ENCODE data around the gene UBASH3A.

UBASH3A gene

DNA sequence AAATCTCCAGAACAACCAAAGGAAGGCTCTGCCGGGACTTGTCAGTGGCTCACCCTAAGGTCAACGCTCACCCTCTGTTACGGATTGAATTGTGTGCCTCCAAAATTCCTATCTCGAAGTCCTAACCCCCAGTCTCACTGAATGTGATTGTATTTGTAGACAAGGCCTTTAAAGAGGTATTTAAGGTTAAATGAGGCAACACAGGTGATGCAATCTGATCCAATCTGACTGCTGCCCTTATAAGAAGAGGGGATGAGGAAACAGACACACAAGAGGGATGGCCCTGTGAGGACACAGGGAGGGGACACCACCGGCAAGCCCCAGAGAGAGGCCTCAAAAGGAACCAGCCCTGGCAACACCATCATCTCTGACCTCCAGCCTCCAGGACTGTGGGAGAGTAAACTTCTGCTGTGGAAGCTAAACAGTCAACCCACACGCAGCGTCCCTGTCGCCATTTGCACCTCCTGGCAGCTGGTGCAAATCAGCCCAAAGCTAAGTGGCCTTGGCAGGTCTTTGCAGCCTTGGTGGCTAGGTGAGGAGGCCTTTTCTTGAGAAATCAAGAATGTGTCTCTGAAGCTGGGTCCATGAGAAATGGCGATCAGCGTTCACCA is 24.2 kb downstream of the UBASH3A start:
- Histone ChIP-seq H3K4me3 (ENCODE audit: low read depth in 1 of 2, low read length in 2 of 2) (no peak overlapping the region), H3K9me3 (ENCODE audit: low read length) (peaks cover 10% of the 10 kb centered on the region), H3K27ac (ENCODE audit: low read depth, low read length) (no peak overlapping the region), H3K4me1 (ENCODE audit: insufficient read depth, low read length) (no peaks in the 10 kb centered on the region), H3K9ac (ENCODE audit: low read length) (no peak overlapping the region), H3K27me3 (ENCODE audit: control insufficient read depth in 1 of 2, insufficient read depth in 2 of 2, low read length in 2 of 2) (peaks cover 0 to 6% of the 10 kb centered on the region in 2 donors), H3K36me3 (ENCODE audit: insufficient read depth, low read length) (no peaks in the 10 kb centered on the region)

DNA sequence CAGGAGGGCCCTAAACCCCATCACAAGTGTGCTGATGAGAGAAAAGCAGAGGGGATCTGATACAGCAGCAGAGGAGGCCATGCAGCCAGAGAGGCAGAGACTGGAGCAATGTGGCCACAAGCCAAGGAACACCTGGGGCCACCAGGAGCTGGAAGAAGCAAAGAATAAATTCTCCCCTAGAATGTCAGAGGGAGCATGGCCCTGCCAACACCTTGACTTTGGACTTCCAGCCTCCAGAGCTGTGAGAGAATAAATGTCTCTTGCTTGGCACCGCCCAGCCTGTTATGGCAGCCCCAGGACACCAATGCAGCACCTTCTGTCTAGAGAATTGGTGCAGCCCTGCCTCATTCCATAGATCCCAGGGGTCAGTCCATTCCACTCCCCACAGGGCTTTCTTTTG is 25.3 kb downstream of the UBASH3A start:
- Histone ChIP-seq H3K4me3 (ENCODE audit: low read depth in 1 of 2, low read length in 2 of 2) (no peak overlapping the region), H3K36me3 (ENCODE audit: insufficient read depth, low read length) (no peaks in the 10 kb centered on the region), H3K9ac (ENCODE audit: low read length) (no peak overlapping the region), H3K9me3 (ENCODE audit: low read length) (peaks cover 10% of the 10 kb centered on the region), H3K27me3 (ENCODE audit: control insufficient read depth in 1 of 2, insufficient read depth in 2 of 2, low read length in 2 of 2) (peaks cover 0 to 6% of the 10 kb centered on the region in 2 donors), H3K27ac (ENCODE audit: low read depth, low read length) (no peak overlapping the region), H3K4me1 (ENCODE audit: insufficient read depth, low read length) (no peaks in the 10 kb centered on the region)

DNA sequence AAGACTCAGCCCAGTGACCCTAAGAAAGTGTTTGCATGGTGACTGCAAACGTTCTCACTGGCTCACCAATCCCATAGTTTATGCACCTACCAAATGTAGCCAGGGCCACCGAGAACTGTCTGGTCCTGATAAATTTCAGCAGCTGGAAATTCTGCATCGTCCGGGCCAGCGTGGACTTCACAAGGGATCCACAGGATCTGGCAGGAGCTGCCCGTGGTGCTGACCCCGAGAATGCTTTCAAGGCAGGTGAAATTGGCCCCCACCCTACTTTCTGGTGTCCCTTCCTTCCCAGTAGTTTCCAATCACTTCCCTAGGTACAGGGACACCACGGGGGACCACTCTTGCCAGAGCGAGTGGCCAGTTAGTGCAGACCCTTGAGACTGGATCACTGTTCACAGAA is 26.2 kb downstream of the UBASH3A start:
- Histone ChIP-seq H3K27me3 (ENCODE audit: control insufficient read depth in 1 of 2, insufficient read depth in 2 of 2, low read length in 2 of 2) (peaks cover 0 to 6% of the 10 kb centered on the region in 2 donors), H3K9ac (ENCODE audit: low read length) (no peak overlapping the region), H3K9me3 (ENCODE audit: low read length) (peaks cover 10% of the 10 kb centered on the region), H3K36me3 (ENCODE audit: insufficient read depth, low read length) (no peaks in the 10 kb centered on the region), H3K4me1 (ENCODE audit: insufficient read depth, low read length) (no peaks in the 10 kb centered on the region), H3K4me3 (ENCODE audit: low read depth in 1 of 2, low read length in 2 of 2) (no peak overlapping the region), H3K27ac (ENCODE audit: low read depth, low read length) (no peak overlapping the region)

DNA sequence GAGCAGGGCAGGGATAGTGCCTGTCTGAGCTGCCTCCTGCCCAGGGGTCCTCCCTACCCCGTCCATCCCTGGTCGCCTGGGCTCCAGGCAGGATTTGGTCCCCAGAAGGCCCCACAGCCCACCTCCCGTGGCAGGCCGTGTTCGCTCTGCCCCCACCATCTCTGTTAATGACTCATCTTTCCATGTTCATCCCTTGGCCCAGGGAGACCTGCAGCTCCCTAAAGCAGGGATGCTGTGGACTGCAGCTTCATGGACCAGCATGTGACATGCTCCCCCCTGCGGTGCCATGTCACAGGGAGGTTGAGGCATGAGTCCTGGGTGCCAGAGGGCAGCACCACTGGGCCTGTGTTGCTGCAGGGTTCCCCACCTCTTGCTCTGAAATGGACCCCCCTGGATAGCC is 26.8 kb downstream of the UBASH3A start:
- Histone ChIP-seq H3K9ac (ENCODE audit: low read length) (no peak overlapping the region), H3K9me3 (ENCODE audit: low read length) (peaks cover 10% of the 10 kb centered on the region), H3K4me1 (ENCODE audit: insufficient read depth, low read length) (no peaks in the 10 kb centered on the region), H3K36me3 (ENCODE audit: insufficient read depth, low read length) (no peaks in the 10 kb centered on the region), H3K27ac (ENCODE audit: low read depth, low read length) (no peak overlapping the region), H3K27me3 (ENCODE audit: control insufficient read depth in 1 of 2, insufficient read depth in 2 of 2, low read length in 2 of 2) (peaks cover 0 to 3% of the 10 kb centered on the region in 2 donors), H3K4me3 (ENCODE audit: low read depth in 1 of 2, low read length in 2 of 2) (no peak overlapping the region)

DNA sequence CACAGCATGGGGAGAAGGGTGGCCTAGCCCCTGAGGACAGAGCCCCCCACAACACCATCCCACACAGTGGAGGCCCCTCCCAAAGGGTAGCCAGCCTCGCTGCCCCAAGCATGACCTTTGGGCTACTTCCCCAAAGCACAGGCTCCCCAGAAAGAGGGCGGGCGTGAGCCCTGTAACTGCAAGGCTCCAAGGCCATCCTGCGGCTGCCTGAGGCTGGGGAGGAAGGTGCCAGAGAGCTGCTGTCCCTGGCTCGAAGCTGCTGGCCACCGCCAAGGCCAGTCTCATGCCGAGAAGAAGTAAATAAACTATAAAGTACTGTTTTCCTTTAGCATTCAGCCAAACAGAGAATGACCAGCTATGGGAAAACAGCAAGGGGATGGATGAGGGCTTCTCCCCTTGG is 27.5 kb downstream of the UBASH3A start:
- no peaks in the 10 kb centered on the region for H3K4me1 ChIP-seq (ENCODE audit: insufficient read depth, low read length)
- no peaks in the 10 kb centered on the region for H3K36me3 ChIP-seq (ENCODE audit: insufficient read depth, low read length)
- no peak overlapping the region for H3K4me3 ChIP-seq (ENCODE audit: low read depth in 1 of 2, low read length in 2 of 2)
- no peak overlapping the region for H3K27ac ChIP-seq (ENCODE audit: low read depth, low read length)
- H3K9me3 ChIP-seq (ENCODE audit: low read length): peaks cover 10% of the 10 kb centered on the region
- H3K9ac ChIP-seq (ENCODE audit: low read length): no peak overlapping the region
- H3K27me3 ChIP-seq (ENCODE audit: control insufficient read depth in 1 of 2, insufficient read depth in 2 of 2, low read length in 2 of 2): no peaks in the 10 kb centered on the region

- Histone ChIP-seq H3K9me3 (ENCODE audit: low read length) (peaks cover 10% of the 10 kb centered on the region), H3K9ac (ENCODE audit: low read length) (no peak overlapping the region), H3K27ac (ENCODE audit: low read depth, low read length) (no peak overlapping the region), H3K4me1 (ENCODE audit: insufficient read depth, low read length) (no peaks in the 10 kb centered on the region), H3K27me3 (ENCODE audit: control insufficient read depth in 1 of 2, insufficient read depth in 2 of 2, low read length in 2 of 2) (peaks cover 0 to 4% of the 10 kb centered on the region in 2 donors), H3K36me3 (ENCODE audit: insufficient read depth, low read length) (no peaks in the 10 kb centered on the region), H3K4me3 (ENCODE audit: low read depth in 1 of 2, low read length in 2 of 2) (no peak overlapping the region)
These were observed 29.0 kb downstream of the UBASH3A start for GRCh38 chr21:42432695-42433094.

DNA sequence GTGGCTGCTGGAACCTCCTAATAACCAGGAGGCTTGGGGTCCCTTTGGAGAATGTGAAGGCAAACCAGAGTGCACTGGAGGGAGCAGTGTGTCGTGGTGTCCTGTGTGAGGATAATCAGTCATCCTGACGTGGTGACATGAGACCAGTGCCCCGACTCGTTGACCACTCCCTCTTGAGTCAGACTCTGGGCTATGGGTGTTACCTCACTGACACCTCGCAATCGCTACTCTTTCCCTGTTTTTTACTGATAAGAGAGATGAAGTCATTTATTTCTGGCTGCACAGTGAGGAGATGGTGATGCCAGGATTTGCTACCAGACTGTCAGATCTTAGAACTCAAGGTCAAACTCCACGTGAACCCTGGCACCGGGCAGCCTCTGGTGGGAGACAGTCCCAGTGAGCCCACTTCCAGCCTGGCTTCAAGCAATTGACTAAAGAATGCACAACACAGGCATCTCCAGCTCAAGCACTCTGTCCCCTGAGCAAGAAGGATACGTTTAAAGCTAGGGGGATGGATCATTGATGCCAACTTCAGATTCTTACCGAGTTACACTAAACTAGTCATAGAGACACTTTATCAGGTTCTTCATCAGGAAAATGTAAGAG is 30.3 kb downstream of the UBASH3A start:
- H3K9ac ChIP-seq (ENCODE audit: low read length): no peak overlapping the region
- H3K9me3 ChIP-seq (ENCODE audit: low read length): peaks cover 10% of the 10 kb centered on the region
- H3K4me3 ChIP-seq (ENCODE audit: low read depth in 1 of 2, low read length in 2 of 2): no peak overlapping the region
- no peaks in the 10 kb centered on the region for H3K36me3 ChIP-seq (ENCODE audit: insufficient read depth, low read length)
- H3K27me3 ChIP-seq (ENCODE audit: control insufficient read depth in 1 of 2, insufficient read depth in 2 of 2, low read length in 2 of 2): peaks cover 0 to 11% of the 10 kb centered on the region in 2 donors
- no peak overlapping the region for H3K27ac ChIP-seq (ENCODE audit: low read depth, low read length)
- no peaks in the 10 kb centered on the region for H3K4me1 ChIP-seq (ENCODE audit: insufficient read depth, low read length)

DNA sequence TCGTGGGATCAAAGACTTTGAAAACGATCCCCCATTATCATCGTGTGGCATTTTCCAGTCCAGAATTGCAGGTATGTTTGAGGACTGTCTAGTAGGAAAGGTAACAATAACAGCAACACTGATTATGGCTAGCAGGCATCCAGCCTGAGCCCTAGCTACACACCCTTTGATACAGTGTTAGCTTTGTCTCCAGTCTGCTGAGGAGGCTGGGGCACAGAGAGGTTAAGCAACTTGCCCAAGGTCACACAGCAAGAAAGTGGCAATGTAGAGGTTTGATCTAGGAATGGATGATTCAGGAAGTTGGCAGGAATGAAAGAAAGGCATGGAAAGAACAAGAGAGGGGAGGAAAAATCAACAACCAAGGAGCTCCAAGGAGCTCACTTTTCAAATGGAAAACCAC is 31.2 kb downstream of the UBASH3A start:
- Histone ChIP-seq H3K4me1 (ENCODE audit: insufficient read depth, low read length) (no peaks in the 10 kb centered on the region), H3K4me3 (ENCODE audit: low read depth in 1 of 2, low read length in 2 of 2) (no peak overlapping the region), H3K27me3 (ENCODE audit: control insufficient read depth in 1 of 2, insufficient read depth in 2 of 2, low read length in 2 of 2) (peaks cover 0 to 12% of the 10 kb centered on the region in 2 donors), H3K36me3 (ENCODE audit: insufficient read depth, low read length) (no peaks in the 10 kb centered on the region), H3K9ac (ENCODE audit: low read length) (no peak overlapping the region), H3K27ac (ENCODE audit: low read depth, low read length) (no peak overlapping the region), H3K9me3 (ENCODE audit: low read length) (peaks cover 10% of the 10 kb centered on the region)

- Histone ChIP-seq H3K4me3 (ENCODE audit: low read depth in 1 of 2, low read length in 2 of 2) (no peak overlapping the region), H3K9me3 (ENCODE audit: low read length) (peaks cover 10% of the 10 kb centered on the region), H3K27me3 (ENCODE audit: control insufficient read depth in 1 of 2, insufficient read depth in 2 of 2, low read length in 2 of 2) (peaks cover 0 to 12% of the 10 kb centered on the region in 2 donors), H3K9ac (ENCODE audit: low read length) (no peak overlapping the region), H3K36me3 (ENCODE audit: insufficient read depth, low read length) (no peaks in the 10 kb centered on the region), H3K27ac (ENCODE audit: low read depth, low read length) (no peak overlapping the region), H3K4me1 (ENCODE audit: insufficient read depth, low read length) (no peaks in the 10 kb centered on the region)
These were observed 31.7 kb downstream of the UBASH3A start for GRCh38 chr21:42435401-42435800.

GRCh38 chr21:42435833-42436232 is 32.1 kb downstream of the UBASH3A start:
- Histone ChIP-seq H3K27me3 (ENCODE audit: control insufficient read depth in 1 of 2, insufficient read depth in 2 of 2, low read length in 2 of 2) (peaks cover 0 to 12% of the 10 kb centered on the region in 2 donors), H3K9me3 (ENCODE audit: low read length) (peaks cover 10% of the 10 kb centered on the region), H3K4me1 (ENCODE audit: insufficient read depth, low read length) (no peaks in the 10 kb centered on the region), H3K4me3 (ENCODE audit: low read depth in 1 of 2, low read length in 2 of 2) (no peak overlapping the region), H3K36me3 (ENCODE audit: insufficient read depth, low read length) (no peaks in the 10 kb centered on the region), H3K27ac (ENCODE audit: low read depth, low read length) (no peak overlapping the region), H3K9ac (ENCODE audit: low read length) (no peak overlapping the region)

GRCh38 chr21:42436914-42437313 is 33.2 kb downstream of the UBASH3A start:
- peaks cover 0 to 12% of the 10 kb centered on the region in 2 donors for H3K27me3 ChIP-seq (ENCODE audit: control insufficient read depth in 1 of 2, insufficient read depth in 2 of 2, low read length in 2 of 2)
- H3K4me1 ChIP-seq (ENCODE audit: insufficient read depth, low read length): no peaks in the 10 kb centered on the region
- peaks cover 10% of the 10 kb centered on the region for H3K9me3 ChIP-seq (ENCODE audit: low read length)
- no peak overlapping the region for H3K27ac ChIP-seq (ENCODE audit: low read depth, low read length)
- no peak overlapping the region for H3K9ac ChIP-seq (ENCODE audit: low read length)
- no peak overlapping the region for H3K4me3 ChIP-seq (ENCODE audit: low read depth in 1 of 2, low read length in 2 of 2)
- H3K36me3 ChIP-seq (ENCODE audit: insufficient read depth, low read length): no peaks in the 10 kb centered on the region

DNA sequence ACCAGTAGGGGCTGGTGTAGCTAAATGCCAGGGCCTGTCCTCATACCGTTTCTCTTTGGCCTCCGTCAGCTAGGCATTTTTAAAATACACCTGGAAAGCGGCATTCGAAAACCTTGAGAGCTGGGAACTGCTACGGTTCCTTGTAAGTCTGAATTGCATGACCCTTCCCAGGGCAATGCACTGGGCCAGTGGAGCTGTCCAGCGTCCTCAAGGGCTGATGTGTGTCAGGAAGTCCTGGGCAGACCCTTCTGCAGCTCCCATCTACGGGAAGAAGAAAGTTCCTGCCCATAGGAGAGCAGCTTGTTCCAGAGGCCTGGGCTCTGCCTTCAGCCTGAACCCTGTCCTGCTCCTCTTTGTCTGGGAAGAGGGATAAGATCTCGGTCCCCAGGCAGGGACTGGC is 34.1 kb downstream of the UBASH3A start:
- H3K36me3 ChIP-seq (ENCODE audit: insufficient read depth, low read length): no peaks in the 10 kb centered on the region
- H3K4me3 ChIP-seq (ENCODE audit: low read depth in 1 of 2, low read length in 2 of 2): no peak overlapping the region
- H3K27me3 ChIP-seq (ENCODE audit: control insufficient read depth in 1 of 2, insufficient read depth in 2 of 2, low read length in 2 of 2): peaks cover 0 to 12% of the 10 kb centered on the region in 2 donors
- no peak overlapping the region for H3K27ac ChIP-seq (ENCODE audit: low read depth, low read length)
- H3K4me1 ChIP-seq (ENCODE audit: insufficient read depth, low read length): no peaks in the 10 kb centered on the region
- H3K9me3 ChIP-seq (ENCODE audit: low read length): peaks cover 1% of the 10 kb centered on the region
- H3K9ac ChIP-seq (ENCODE audit: low read length): no peak overlapping the region

Measured in muscle layer of colon (tissue), 2 donors.